Measurements from ENCODE around the gene PIH1D1.
"Not testable (repeated sequence)": the region's sequence is repeated elsewhere in the genome, so short reads cannot be mapped to it uniquely, and the experiment has no call there.

Gene PIH1D1

DNA sequence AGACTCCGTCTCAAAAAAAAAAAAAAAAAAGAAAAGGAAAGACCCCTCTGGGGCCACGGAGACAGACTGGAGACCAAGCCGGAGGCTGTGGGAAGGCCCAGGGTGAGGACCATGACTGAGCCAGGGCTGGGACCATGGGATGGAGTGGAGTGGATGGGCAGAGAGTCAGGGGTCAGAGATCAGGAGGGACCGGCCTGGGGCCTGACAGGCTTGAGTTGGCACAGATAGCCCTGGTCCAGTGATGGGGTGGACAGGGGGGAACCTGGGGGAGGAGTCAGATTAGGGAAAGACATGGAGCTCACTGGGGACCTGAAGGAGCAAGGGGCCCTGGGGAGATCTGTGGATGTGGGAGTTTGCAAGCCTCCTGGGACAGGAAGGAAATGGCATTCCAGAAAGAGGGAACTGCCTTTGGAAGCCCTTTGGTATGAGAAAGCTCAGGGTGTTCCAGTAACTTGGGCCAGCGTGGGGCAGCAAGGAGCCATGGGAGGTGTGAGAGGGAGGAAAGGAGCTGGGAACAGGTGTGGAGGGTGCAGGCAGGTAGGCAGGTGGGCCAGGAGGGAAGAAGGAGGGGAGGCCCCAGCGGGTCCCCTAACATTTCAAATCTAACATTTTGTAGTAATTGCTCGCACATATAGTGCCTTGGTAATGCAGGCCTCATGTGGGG lies 29.5 kb upstream of the PIH1D1 start:
- no peak for DNase-seq

DNA sequence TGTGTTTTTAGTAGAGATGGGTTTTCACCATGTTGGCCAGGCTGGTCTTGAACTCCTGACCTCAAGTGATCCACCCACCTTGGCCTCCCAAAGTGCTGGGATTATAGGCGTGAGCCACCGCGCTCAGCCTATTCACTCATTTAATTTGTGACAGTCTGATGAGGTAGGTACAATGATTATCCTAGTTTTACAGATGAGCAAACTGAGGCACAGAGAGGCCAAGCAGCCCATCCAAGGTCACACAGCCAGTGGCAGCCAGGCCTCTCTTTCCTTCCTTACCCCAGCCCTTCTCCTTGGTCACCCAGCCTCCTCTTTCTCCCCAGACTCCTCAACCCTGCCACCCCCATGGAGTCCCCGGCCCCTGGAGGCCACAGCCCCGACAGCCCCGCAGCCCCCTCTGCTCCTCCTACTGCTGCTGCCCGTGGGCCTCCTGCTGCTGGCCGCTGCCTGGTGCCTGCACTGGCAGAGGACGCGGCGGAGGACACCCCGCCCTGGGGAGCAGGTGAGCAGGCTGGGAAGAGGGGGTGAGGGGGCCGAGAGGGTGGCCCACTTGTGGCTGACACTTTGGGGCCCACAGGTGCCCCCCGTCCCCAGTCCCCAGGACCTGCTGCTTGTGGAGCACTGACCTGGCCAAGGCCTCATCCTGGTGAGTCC lies 28.5 kb upstream of the PIH1D1 start:
- no peak for DNase-seq

DNA sequence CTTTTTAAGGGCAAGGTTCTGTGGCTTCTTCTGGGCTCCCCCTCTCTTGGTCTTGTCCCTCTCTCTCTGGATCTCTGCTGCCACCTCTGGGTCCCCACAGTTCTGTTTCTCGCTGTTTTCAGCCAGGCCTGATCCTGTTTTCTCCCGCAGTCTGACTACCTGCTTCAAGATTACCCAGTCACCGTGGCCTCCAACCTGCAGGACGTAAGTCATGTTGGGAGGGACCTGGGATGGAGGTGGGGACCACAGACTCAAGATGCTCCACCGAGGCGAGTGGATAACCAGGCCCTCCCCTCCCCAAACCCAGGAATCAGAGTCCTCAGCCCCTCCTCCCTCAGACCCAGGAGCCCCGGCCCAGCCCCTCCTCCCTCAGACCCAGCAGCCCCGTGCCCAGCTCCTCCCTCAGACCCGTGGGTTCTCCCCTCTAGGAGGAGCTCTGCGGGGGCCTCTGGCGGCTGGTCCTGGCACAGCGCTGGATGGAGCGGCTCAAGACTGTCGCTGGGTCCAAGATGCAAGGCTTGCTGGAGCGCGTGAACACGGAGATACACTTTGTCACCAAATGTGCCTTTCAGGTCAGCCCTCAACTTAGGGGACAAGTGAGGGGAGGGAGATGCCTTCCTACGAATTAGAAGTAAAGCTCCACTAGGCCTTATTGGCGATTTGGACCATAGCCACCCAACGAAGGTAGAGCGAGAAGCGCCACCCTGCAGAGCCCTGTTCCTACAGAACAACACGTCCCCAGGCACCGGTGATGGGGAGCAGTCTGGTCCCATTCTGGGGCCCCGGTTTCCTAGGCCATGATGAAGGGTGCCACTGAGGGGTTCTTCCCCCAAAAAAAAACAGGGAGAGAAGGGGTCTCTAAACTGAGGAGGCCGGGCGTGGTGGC lies 24.6 kb upstream of the PIH1D1 start:
- peak in 22 of 58 donors; percentile 2 to 57 (median 23) for DNase-seq

DNA sequence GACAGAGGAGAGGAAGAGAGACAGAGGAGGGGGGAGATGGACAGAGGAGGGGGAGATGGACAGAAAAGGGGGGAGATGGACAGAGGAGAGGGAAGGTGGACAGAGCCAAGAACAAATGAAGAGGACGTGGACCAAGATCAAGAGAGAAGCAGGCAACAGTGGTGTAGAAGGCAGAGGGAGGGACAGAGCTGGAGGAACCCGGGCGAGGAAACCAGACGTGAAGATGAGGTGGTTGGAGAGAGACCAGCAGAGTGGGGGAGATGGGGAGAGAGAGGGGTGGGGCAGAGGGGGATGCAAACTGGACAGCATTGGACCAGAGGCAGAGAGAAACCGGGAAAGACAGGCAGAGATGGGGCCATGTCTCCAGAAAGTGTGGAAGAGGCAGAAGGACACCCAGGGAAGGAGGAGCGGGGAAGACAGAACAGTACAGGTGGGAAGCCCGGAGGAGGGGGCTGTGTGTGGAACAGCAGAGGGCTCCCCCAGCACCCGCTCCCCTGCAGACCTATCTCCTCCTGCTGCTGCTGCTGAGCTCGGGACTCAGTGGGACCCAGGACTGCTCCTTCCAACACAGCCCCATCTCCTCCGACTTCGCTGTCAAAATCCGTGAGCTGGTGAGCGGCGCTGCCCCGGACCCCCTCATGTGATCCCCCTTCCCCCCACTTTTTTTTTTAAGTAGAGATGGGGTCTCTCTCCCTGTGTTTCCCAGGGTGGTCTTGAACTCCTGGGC lies 23.7 kb upstream of the PIH1D1 start:
- no peak for DNase-seq

DNA sequence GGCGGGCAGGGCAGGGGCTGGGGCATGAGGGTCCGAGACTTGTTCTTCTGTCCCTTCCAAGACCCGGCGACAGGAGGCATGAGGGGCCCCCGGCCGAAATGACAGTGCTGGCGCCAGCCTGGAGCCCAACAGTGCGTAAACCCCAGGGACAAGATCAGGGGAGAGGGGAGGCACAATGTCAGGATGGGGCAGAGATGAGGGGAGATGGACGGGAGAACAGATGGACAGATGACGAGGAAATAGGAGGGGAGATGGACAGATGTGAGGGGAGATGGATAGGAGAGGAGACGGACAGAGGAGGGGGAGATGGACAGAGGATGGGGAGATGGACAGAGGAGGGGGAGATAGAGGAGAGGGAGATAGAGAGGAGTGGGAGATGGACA lies 22.9 kb upstream of the PIH1D1 start:
- DNase-seq = no peak

DNA sequence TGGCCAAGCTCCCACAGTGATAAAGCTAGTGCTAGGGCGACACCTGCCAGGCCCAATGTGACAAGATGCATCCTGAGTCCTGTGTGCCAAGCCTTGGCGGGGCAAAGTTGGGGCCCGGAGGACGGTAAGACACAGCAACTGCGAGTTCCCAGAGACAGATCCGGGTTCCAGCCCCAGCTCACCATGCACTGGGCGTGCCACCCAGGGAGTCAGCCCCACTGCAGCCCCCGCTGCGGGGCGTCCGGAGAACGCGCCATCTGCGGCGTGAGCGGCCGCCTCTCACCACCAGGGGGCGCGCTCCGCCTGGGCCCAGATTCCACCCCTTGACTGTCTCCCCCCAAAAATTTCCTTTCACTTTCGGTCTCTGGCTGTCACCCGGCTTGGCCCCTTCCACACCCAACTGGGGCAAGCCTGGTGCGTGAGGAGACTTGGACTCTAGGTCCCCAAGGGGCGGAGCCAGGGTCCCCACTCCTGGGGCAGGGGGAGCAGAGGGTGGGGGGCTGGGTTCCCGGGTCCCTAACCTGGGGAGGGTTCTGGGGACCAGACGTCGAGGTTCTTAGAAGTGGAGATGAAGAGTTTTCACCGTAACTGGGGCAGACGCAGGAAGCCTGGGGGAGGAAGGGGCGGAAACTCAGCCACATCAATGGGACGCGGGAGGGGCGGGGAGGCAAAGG lies 22.4 kb upstream of the PIH1D1 start, which contains the start of gene FLT3LG:
Gene FLT3LG (plus strand): TSS at position 348 of the 674 bp plus-strand sequence. CDS start 425 bp downstream, outside the sequence.
- peak in 48 of 58 donors; percentile 1 to 72 (median 32) for DNase-seq

DNA sequence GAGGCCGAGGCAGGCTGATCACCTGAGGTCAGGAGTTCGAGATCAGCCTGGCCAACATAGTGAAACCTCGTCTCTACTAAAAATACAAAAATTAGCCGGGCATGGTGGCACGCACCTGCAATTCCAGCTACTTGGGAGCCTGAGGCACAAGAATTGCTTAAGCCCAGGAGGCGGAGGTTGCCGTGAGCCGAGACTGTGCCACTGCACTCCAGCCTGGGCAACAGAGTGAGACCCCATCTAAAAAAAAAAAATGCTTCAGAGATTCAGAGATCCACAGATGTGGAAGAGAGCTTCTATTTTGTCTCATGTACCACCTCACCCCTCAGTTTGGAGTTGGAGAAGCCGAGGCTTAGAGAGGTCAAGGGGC lies 21.9 kb upstream of the PIH1D1 start:
- DNase-seq = not testable (repeated sequence)

DNA sequence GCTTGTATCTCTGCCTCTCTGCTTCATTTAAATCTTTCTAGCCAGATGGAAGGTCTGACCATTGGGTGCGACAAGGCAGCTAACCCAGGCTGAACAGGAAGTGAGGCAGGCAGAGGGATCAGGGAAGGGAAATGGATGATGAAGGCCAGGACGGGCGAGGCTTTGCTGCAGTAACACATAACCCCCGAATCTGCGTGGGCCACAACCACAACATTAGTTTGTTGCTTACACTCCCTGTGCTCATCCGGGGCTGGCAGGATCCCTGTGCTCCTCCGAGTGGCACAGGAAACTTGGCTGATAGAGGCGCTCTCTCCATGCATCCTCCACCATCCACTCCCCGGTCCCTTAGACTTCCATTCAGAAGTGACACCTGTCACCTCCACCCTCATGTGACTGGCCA lies 21.3 kb upstream of the PIH1D1 start:
- DNase-seq = no peak

DNA sequence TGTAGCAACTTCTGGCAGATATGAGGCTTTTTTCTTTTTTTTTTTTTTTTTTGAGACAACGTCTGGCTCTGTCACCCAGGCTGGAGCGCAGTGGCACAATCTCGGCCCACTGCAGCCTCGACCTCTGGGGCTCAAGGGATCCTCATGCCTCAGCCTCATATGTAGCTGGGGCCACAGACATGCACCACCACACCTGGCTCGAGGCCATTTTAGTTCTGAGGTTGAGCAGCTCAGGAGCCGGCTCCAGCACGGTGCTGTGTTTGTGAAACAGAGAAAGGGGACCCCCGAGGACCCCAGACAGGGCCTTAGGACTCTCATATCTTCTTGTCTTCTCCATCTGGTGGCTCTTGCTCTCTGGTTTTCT lies 19.0 kb upstream of the PIH1D1 start:
- DNase-seq = no peak

DNA sequence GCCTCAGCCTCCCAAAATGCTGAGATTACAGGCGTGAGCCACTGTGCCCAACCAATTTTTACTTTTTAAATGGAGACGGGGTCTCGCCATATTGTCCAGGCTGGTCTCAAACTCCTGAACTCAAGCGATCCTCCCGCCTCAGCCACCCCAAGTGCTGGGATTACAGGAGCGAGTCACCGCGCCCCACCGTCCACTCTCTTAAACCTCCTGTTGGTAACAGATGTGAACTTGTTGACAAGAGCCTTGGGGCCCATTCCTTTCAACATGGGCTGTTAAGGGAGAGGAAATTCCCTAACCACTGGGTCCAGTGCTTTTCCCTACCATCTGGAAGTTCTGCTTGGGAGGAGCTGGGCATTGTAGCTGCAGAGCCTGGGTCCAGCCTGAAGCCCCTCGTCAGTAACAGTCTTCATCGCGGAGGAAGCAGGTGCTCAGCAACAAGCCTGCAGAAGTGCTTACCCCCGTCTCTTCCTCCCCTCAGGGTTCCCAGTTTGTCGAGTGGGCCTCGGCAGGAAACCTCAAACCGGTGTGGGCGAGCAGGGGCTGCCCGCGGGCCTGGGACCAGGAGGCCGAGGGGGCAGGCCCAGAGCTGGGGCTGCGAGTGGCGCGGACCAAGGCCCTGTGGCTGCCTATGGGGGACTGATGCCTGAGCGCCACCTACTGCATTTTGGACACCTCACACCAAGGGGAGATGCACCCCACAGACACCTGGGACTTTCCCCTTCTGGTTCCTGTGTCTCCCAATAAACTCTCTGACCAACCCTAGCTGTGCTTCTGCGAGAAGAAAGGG lies 18.4 kb upstream of the PIH1D1 start:
- DNase-seq = no peak

DNA sequence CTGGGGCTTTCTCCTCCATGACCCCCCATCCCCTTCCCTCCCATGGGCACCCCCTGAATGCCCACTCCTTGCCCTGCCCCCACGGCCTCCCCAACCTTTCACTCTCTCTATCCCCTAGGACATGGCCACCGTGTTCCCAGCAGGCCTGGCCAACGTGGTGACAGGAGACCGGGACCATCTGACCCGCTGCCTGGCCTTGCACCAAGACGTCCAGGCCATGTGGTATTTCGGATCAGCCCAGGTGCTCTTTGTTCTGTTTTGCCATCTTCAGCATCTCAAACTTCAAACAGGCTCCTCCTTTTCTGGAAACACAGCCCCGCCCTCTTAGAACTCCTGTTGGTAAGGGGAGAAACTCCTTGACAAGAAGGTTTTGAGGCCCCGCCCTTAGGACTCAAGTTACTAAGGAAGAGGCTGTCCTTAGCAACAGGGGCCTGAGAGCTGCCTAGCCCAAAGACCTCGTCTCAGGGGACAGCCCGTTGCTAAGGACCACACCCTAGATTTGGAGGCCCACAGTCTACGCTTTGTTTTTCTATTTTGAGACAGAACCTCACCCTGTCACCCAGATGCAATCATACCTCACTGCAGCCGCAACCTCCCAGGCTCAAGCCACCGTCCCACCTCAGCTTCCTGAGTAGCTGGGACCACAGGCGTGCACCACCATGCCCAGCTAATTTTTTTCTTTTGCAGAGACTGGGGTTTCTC lies 17.3 kb upstream of the PIH1D1 start:
- no peak for DNase-seq

DNA sequence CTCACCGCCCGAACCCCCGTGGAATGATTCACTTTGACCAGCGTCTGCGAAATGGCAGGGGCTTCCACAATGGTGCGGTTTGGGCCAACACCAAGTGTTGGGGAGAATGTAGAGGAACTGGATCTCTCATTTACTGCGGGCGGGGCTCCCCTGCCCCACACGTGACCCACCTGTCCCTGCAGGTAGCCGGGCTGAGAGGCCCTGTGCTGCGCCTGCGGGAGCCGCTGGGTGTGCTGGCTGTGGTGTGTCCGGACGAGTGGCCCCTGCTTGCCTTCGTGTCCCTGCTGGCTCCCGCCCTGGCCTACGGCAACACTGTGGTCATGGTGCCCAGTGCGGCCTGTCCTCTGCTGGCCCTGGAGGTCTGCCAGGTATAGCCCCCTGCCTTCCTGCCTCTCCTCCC lies 16.6 kb upstream of the PIH1D1 start:
- DNase-seq = no peak

DNA sequence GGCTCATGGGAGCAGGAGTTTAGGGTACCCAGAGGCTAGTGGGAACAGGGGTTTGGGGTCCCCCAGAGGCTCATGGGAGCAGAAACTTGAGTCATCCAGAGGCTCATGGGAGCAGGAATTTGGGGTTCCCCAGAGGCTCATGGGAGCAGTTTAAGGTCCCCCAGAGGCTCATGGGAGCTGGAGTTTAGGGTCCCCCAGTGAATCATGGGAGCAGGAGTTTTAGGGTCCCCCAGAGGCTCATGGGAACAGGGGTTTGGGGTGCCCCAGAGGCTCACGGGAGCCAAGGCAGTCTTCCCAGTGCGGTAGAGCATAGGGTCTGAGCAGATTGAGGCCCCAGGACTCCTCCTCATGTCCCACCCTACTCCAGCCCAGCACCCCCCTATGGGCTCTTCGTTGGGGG lies 13.8 kb upstream of the PIH1D1 start:
- no peak for DNase-seq

DNA sequence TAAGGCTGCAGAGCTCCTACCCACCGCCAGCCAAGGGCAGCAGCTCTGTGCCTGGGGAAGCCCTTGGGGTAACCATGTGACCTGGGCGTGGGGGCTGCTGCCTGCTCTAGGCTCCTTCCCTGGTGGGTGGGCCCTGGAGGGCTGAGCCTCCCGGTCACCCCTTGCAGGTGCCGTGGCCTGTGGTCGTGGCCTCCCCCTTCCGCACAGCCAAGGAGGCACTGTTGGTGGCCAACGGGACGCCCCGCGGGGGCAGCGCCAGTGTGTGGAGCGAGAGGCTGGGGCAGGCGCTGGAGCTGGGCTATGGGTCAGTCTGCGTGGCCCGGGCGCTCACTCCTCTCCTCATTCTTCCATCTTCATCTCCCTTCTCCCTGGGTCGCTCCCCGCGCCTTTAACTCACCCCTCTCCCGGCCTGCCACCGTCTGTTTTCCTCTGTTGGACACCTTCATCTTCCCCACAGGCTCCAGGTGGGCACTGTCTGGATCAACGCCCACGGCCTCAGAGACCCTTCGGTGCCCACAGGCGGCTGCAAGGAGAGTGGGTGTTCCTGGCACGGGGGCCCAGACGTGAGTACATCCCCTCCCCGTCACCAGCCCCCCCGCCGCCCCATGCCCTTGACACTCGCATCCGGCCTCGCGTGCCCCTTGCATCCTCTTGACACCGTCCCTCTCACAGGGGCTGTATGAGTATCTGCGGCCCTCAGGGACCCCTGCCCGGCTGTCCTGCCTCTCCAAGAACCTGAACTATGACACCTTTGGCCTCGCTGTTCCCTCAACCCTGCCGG lies 12.5 kb upstream of the PIH1D1 start:
- no peak for DNase-seq

DNA sequence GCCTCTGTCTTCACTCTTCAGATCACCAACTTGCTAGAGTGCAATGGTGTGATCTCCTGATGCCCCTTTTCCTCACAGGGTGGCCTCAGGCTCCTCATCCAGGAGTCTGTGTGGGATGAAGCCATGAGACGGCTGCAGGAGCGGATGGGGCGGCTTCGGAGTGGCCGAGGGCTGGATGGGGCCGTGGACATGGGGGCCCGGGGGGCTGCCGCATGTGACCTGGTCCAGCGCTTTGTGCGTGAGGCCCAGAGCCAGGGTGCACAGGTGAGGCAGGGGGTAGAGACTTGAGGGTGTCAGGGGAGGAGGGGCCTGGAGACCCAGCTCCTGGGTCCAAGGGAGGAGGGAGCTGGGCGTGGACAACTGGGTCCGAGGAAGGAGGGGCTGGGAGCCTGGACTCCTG lies 10.9 kb upstream of the PIH1D1 start:
- no peak for DNase-seq

DNA sequence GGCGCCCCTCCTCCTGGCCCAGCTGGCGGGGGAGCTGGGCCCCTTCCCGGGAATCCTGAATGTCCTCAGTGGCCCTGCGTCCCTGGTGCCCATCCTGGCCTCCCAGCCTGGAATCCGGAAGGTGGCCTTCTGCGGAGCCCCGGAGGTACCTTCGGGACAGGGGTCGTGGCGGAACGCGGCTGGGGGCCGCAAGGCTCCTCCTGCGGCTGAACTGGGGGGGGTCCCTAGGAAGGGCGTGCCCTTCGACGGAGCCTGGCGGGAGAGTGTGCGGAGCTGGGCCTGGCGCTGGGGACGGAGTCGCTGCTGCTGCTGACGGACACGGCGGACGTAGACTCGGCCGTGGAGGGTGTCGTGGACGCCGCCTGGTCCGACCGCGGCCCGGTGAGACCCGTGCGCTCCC lies 10.0 kb upstream of the PIH1D1 start:
- DNase-seq = no peak

DNA sequence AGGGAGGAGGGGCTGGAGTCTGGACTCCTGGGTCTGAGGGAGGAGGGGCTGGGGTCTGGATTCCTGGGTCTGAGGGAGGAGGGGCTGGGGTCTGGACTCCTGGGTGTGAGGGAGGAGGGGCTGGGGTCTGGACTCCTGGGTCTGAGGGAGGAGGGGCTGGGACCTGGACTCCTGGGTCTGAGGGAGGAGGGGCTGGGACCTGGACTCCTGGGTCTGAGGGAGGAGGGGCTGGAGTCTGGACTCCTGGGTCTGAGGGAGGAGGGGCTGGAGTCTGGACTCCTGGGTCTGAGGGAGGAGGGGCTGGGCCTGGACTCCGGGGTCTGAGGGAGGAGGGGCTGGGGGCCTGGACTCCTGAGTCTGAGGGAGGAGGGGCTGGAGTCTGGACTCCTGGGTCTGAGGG lies 9.5 kb upstream of the PIH1D1 start:
- DNase-seq = not testable (repeated sequence)

DNA sequence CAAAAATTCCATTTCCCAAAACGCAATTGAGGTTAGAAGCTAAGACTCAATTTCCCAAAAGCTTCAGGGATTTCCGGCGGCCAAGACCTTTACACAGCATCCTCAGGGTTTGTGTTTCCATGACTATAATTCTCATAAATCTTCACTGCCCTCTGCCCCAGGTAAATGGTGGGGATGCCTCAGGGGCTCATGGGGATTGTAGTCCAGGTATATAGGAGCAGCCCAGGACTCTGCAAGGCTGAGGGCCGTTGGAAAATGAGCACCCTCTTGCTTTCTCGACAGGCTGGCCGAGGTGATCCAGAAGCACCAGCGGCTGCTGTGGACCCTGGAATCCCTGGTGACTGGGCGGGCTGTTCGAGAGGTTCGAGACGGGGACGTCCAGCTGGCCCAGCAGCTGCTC lies 7.8 kb upstream of the PIH1D1 start:
- DNase-seq = no peak

DNA sequence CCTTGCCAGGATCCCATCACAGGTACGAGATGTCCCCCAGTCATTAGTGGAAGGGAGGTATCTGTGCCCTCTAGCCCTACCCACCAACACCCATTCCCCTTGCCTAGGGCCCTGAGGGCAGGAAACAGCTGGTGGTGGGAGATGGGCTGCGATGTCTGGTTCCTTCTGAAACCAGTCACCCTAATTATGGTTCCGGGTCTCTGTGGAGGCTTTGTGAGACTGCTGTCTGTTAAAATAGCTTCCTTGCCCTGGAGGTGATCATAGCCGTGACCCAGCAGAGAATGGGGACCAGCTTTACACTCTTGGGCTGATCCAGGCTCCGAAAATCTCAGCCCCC lies 6.9 kb upstream of the PIH1D1 start:
- no peak for DNase-seq

All from anterior cingulate cortex (tissue), 58 donors.